Measurements from ENCODE around the gene FBXL20.

- no peak for TF ChIP-seq CTCF (conservative IDR thresholded peaks at IDR 0.05; ENCODE audit: low read length)
- TF ChIP-seq EZH2phosphoT487 (IDR thresholded peaks at IDR 0.05; ENCODE audit: borderline replicate concordance): no peak
Measured at GRCh38 chr17:39304188-39304587, 97.2 kb downstream of the FBXL20 start.

Data from Loucy (cell line).